Measurements from ENCODE around the gene INO80C.

INO80C gene

DNA sequence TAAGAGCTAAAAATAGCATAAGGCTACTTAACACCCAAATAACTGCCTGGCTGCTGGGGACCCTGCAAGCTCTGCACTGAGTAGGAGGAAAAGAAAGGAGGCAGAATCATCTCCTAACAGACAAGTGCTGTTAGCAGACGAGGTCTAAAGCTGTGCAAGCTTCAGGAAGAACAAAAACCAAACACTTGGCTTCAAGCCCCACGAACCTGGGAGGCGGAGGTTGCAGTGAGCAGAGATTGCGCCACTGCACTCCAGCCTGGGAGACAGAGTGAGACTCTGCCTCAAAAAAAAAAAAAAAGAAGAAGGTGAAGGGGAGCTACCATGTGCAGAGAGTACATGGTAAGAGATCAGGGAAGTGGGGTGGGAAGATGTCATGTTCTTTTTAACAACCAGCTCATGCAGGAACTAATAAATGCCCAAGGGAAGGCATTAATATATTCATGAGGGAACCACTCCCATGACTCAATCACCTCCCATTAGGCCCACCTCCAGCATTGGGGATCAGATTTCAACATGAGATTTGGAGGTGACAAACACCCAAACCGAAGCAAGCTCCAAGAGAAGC is 28.8 kb upstream of the INO80C start:
- H3K4me3 ChIP-seq (replicated peaks; ENCODE audit: low read depth, low read length): no peak overlapping the region
- no peak for DNase-seq (ENCODE audit: extremely low read depth, low read depth)
- TF ChIP-seq CTCF (IDR thresholded peaks at IDR 0.05; ENCODE audit: low read depth, low read length, missing control alignments): no peak

DNA sequence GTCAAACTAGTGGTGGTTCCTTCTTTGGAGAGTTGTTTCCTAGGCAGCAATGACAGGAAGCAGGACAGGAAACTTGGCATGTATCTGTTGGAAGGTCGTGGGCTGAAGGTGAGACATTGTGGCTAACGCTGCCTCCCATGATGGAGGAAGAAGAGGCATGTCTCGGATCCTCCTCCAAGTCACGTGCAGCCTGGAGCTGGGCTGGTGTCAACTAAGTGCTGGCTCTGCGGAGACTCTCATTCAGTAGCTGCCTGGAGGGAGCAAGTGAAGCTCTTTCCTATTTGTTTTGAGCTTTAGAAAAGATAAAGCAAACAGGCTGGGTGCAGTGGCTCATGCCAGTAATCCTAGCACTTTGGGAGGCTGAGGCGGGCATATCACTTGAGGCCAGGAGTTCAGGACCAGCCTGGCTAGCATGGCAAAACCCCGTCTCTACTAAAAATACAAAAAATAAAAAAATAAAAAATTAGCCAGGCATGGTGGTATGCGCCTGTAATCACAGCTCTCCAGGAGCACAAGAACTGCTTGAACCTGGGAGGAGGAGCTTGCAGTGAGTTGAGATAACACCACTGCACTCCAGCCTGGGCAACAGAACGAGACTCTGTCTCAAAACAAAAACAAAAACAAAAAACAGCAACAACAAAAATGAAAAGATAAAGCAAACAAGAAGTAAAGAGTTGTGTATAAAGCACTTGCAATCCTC is 28.2 kb upstream of the INO80C start:
- no peak for TF ChIP-seq CTCF (IDR thresholded peaks at IDR 0.05; ENCODE audit: low read depth, low read length, missing control alignments)
- no peak overlapping the region for H3K4me3 ChIP-seq (replicated peaks; ENCODE audit: low read depth, low read length)
- no peak for DNase-seq (ENCODE audit: extremely low read depth, low read depth)

DNA sequence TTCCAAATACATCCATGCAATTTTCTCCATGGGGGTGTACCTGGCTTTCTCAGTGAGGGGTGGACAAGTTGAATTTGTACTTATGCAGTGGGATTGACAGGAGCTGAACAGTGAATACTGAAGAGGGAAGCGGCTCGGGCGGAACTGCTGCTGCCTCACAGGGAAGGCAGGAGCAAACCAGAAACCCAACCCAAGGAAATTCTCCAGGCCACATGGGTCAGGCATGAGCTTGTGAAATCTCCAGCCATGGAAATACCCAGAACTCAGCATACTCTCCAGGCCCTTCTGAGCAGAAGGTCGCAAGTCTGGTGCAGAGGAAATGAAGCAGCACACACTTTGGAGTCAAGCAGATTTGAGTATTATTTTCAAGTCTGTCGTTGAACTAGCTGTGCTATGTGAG is 26.5 kb upstream of the INO80C start:
- no peak for TF ChIP-seq CTCF (IDR thresholded peaks at IDR 0.05; ENCODE audit: low read depth, low read length, missing control alignments)
- H3K4me3 ChIP-seq (replicated peaks; ENCODE audit: low read depth, low read length): no peak overlapping the region
- no peak for DNase-seq (ENCODE audit: extremely low read depth, low read depth)

DNA sequence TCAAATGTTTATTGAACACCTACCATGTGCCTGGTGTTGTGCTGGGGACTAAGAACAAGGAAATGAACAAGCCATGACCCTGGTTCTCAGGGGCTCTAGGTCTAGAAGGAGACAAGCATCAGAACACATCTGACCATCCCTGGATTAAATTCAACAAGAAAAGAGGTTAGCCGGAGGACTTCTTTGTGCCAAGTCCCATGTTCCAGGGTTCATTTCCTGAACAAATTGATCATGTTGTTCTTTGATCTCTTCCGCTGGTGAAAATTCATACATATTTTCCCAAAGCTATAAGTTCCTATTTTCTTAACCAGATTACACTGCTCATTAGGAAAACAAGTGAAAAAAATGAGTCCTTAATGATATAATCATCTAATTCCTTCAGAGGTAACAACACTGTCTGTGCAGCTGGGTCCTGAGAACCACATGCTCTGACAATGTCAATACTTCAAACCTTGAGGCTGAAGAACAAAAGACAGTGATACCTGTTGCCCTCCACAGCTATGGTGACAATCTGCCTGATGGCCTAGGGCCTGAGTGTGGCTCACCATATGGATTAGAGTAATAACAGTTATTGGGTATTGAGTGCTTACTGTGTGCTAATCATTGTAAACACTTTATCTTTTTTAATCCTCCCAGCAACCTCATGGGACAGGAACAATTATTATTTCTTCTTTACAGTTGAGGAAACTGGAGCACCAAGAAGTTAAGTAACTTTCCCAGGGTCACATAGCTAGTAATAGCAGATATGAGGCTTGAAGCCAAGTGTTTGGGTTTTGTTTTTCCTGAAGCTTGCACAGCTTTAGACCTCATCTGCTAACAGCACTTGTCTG is 24.6 kb upstream of the INO80C start:
- DNase-seq (ENCODE audit: extremely low read depth, low read depth): no peak
- no peak for TF ChIP-seq CTCF (IDR thresholded peaks at IDR 0.05; ENCODE audit: low read depth, low read length, missing control alignments)
- H3K4me3 ChIP-seq (replicated peaks; ENCODE audit: low read depth, low read length): no peak overlapping the region

GRCh38 chr18:35521133-35521532 is 23.4 kb upstream of the INO80C start:
- DNase-seq (ENCODE audit: extremely low read depth, low read depth): no peak
- no peak overlapping the region for H3K4me3 ChIP-seq (replicated peaks; ENCODE audit: low read depth, low read length)
- no peak for TF ChIP-seq CTCF (IDR thresholded peaks at IDR 0.05; ENCODE audit: low read depth, low read length, missing control alignments)

GRCh38 chr18:35519148-35519899 is 21.6 kb upstream of the INO80C start:
- no peak for TF ChIP-seq CTCF (IDR thresholded peaks at IDR 0.05; ENCODE audit: low read depth, low read length, missing control alignments)
- no peak overlapping the region for H3K4me3 ChIP-seq (replicated peaks; ENCODE audit: low read depth, low read length)
- no peak for DNase-seq (ENCODE audit: extremely low read depth, low read depth)
